Esophagus (tissue), 2 donors: ENCODE measurements around the gene OXT. TPM values are rescaled to one million over a fixed set of nuclear protein-coding genes. Genes with fewer than 3 reads are reported as not detected.
"Not testable (repeated sequence)": the region's sequence is repeated elsewhere in the genome, so short reads cannot be mapped to it uniquely, and the experiment has no call there.

Experiments
- H3K27ac ChIP-seq, 2 donors: one replicate each; pipeline ENCODE4 v1.5.1; 2013; ENCODE audit warnings: low read depth in 2 of 2, mild to moderate bottlenecking in 2 of 2, inconsistent platforms in 1 of 2, low read length in 1 of 2, moderate library complexity in 1 of 2
- H3K27me3 ChIP-seq, 2 donors: one replicate each; pipeline ENCODE4 v1.6.1; 2013; ENCODE audit warnings: low read length in 2 of 2, control low read depth in 1 of 2, mild to moderate bottlenecking in 1 of 2; ENCODE audit not compliant: insufficient read depth in 2 of 2, control insufficient read depth in 1 of 2
- H3K36me3 ChIP-seq, 2 donors: one replicate each; pipeline ENCODE4 v1.6.1; 2013; ENCODE audit warnings: low read length in 1 of 2; ENCODE audit not compliant: control insufficient read depth in 2 of 2, insufficient read depth in 2 of 2
- H3K4me1 ChIP-seq, 2 donors: one replicate each; pipeline ENCODE4 v1.6.1; 2013; ENCODE audit warnings: low read length in 1 of 2; ENCODE audit not compliant: control insufficient read depth in 2 of 2, insufficient read depth in 2 of 2
- H3K4me3 ChIP-seq, 2 donors: one replicate each; pipeline ENCODE4 v1.5.1; 2013; ENCODE audit warnings: low read length in 2 of 2, mild to moderate bottlenecking in 2 of 2, low read depth in 1 of 2, moderate library complexity in 1 of 2
- H3K9me3 ChIP-seq, 2 donors: one replicate each; pipeline ENCODE4 v1.6.1; 2013; ENCODE audit warnings: mild to moderate bottlenecking in 2 of 2, low read depth in 1 of 2, low read length in 1 of 2, moderate library complexity in 1 of 2; ENCODE audit not compliant: control insufficient read depth in 2 of 2, insufficient read depth in 1 of 2
- WGBS, 2 donors: extraction: QIAGEN DNeasy Blood & Tissue Kit; methylation state at CpG; one replicate each; pipeline ENCODE4 v1.1.7; 2013; 5-methylcytosine and 5-hydroxymethylcytosine counted together
- polyA plus RNA-seq, 2 donors: library from polyadenylated mRNA; stranded (reverse); fragments of 200-250 nt; gene quantifications; one replicate each; pipeline ENCODE4 v1.2.3, GENCODE V29; 2013
- donor health status: healthy with polysubstance abuse.
- donor health status: Bipolar disorder and iron deficiency.

Gene OXT
- polyA plus RNA-seq, 2 donors = 0.13 TPM; not detected in 1

- no peaks in the 10 kb centered on the region for H3K27me3 ChIP-seq
- no peaks in the 10 kb centered on the region for H3K9me3 ChIP-seq
- H3K4me3 ChIP-seq = no peak overlapping the region
- H3K4me1 ChIP-seq = peaks cover 0 to 4% of the 10 kb centered on the region in 2 donors
- no peak overlapping the region for H3K27ac ChIP-seq
- peaks cover 0 to 13% of the 10 kb centered on the region in 2 donors for H3K36me3 ChIP-seq
- WGBS, 2 donors = 83 to 84% methylated on average over 14 of the region's 14 CpGs
Measured at GRCh38 chr20:3047486-3048419, 23.7 kb upstream of the OXT start.

GRCh38 chr20:3051385-3052019 lies 19.9 kb upstream of the OXT start:
- H3K4me1 ChIP-seq = no peaks in the 10 kb centered on the region
- H3K9me3 ChIP-seq = no peaks in the 10 kb centered on the region
- 54% methylated on average over 7 of the region's 7 CpGs for WGBS, 2 donors
- no peaks in the 10 kb centered on the region for H3K27me3 ChIP-seq
- no peak overlapping the region for H3K27ac ChIP-seq
- H3K36me3 ChIP-seq = peaks cover 0 to 13% of the 10 kb centered on the region in 2 donors
- no peak overlapping the region for H3K4me3 ChIP-seq

- Histone ChIP-seq H3K4me1 (no peaks in the 10 kb centered on the region), H3K27me3 (no peaks in the 10 kb centered on the region), H3K27ac (no peak overlapping the region), H3K36me3 (no peaks in the 10 kb centered on the region), H3K9me3 (no peaks in the 10 kb centered on the region), H3K4me3 (no peak overlapping the region)
- WGBS, 2 donors = 91 to 94% methylated on average over 3 of the region's 3 CpGs
Measured at GRCh38 chr20:3059489-3059888, 11.9 kb upstream of the OXT start.

DNA sequence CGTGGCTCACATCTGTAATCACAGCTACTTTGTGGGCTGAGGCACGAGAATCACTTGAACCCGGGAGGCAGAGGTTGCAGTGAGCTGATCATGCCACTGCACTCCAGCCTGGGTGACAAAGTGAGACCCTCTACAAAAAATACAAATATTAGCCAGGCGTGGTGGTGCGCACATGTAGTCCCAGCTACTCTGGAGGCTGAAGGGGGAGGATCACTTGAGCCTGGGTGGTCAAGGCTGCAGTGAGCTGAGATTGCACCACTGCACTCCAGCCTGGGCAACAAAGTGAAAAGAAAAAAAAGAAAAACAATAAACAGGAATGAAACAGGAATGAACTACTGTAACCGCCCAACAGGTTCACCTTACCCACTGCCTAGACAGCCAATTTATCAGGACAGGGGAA lies 7.3 kb upstream of the OXT start:
- not testable (repeated sequence) for H3K36me3 ChIP-seq, H3K9me3 ChIP-seq, H3K4me3 ChIP-seq, H3K4me1 ChIP-seq, H3K27me3 ChIP-seq, H3K27ac ChIP-seq
- 76 to 83% methylated on average over 6 of the region's 6 CpGs for WGBS, 2 donors

DNA sequence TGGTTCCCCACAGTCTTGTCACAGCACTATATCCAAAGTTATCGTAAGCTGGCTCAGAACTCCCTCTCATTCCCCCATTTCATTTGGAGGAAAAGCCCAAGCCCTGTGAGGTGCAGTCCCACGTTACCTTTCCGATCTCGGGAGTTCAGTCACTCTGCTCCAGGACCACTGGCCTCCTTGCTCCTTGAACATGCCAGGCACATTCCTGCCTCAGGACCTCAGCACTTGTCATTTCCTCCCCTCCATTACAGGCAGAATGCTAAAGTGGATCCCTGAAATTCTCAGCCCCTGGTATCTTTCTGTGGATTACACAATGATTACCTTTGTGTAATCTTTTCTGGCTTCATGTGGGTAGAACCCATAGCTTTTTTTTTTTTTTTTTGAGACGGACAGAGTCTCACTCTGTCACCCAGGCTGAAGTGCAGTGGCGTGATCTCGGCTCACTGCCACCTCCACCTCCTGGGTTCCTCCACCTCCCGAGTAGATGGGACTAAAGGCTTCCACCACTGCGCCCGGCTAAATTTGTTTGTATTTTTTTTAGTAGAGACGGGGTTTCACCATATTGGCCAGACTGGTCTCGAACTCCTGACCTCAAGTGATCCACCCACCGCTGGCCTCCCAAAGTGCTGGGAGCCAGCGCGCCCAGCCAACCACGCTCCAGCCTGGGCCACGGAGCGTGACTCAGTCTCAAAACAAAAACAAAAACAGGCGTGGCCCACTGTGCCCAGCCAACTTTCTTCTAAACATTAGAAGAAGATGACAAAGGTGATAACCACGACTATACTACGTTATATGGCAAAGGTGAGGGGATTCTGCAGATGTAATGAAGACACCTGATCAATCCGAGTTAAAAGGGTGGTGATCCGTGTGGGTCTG lies 4.0 kb upstream of the OXT start:
- no peaks in the 10 kb centered on the region for H3K27me3 ChIP-seq
- no peaks in the 10 kb centered on the region for H3K36me3 ChIP-seq
- no peak overlapping the region for H3K4me3 ChIP-seq
- peaks cover 0 to 4% of the 10 kb centered on the region in 2 donors for H3K4me1 ChIP-seq
- 77 to 84% methylated on average over 23 of the region's 23 CpGs for WGBS, 2 donors
- no peak overlapping the region for H3K27ac ChIP-seq
- H3K9me3 ChIP-seq = no peaks in the 10 kb centered on the region

GRCh38 chr20:3068075-3068474 lies 3.3 kb upstream of the OXT start:
- Histone ChIP-seq H3K4me1 (peaks cover 0 to 4% of the 10 kb centered on the region in 2 donors), H3K27ac (no peak overlapping the region), H3K9me3 (no peaks in the 10 kb centered on the region), H3K27me3 (no peaks in the 10 kb centered on the region), H3K4me3 (no peak overlapping the region), H3K36me3 (no peaks in the 10 kb centered on the region)
- 56 to 70% methylated on average over 8 of the region's 8 CpGs for WGBS, 2 donors

DNA sequence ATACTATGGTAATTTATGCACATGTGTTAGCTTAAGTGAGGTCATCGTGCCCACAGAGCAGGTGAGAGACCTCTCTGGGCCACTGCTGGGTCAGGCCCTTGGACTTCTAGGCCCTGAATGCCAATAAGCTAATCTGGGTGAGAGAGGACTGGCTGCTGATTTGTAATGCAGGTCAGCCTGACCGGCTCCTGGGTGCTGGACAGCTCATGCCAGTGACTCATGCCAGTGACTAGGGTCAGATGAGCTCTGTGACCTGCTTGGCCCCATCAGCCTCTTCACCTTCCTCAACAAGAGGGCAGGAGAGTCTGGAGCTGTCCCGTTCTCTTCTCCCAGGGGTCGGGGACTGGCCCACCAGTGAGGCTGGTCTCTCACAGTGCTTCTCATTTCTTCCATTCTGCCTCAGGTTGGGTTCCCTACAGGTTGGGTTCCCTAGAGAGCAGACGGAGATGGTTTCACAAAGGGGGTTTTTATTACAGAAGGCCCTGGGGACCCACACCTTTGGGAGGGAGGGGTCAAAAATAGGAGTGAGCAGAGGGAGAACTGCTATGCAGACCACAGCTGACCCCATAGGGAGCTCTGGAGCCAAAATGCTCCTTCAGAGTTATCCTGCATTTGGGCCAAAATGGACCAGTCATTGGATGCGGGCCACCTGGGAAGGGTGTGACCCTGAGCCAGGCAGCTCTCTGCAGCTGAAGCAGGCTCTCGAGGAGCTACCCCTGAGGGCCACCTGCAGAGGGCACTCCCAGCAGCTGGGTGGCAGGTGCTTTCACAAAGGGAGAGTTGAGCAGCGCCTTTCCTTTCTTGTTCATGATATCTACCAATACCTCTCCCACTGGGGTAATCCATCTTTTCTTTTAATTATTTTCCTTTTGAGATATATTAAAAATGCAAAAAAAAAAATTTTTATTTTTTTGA lies 2.2 kb upstream of the OXT start:
- no peak overlapping the region for H3K4me3 ChIP-seq
- peaks cover 0 to 4% of the 10 kb centered on the region in 2 donors for H3K4me1 ChIP-seq
- H3K27ac ChIP-seq = no peak overlapping the region
- H3K9me3 ChIP-seq = no peaks in the 10 kb centered on the region
- 82% methylated on average over 8 of the region's 8 CpGs for WGBS, 2 donors
- H3K27me3 ChIP-seq = no peaks in the 10 kb centered on the region
- no peaks in the 10 kb centered on the region for H3K36me3 ChIP-seq

DNA sequence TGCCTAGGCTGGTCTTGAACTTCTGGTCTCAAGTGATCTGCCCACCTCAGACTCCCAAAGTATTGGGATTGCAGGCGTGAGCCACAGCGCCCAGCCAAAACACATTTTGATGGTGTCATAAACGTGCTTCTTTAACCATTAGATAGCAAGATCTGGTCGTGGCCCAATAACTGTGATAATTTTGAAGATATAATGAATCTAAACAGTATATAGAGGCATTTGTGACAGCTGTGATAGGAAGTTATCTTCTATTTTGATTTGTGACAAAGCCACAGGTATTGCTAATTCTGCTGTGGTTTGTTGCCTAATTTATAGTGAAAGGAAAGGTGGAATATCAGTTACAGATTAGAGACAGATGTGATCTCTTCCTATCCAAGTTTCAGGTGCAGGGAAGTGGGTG lies 695 bp upstream of the OXT start:
- H3K27me3 ChIP-seq = no peaks in the 10 kb centered on the region
- no peaks in the 10 kb centered on the region for H3K36me3 ChIP-seq
- WGBS, 2 donors = 85 to 89% methylated on average over 4 of the region's 4 CpGs
- no peak overlapping the region for H3K27ac ChIP-seq
- peaks cover 0 to 4% of the 10 kb centered on the region in 2 donors for H3K4me1 ChIP-seq
- H3K4me3 ChIP-seq = no peak overlapping the region
- no peaks in the 10 kb centered on the region for H3K9me3 ChIP-seq

- 86 to 87% methylated on average over 15 to 16 of the region's 16 CpGs for WGBS, 2 donors
Measured at GRCh38 chr20:3071266-3071609, 182 bp upstream of the OXT start.

More at GRCh38 chr20:3071266-3071609, 182 bp upstream of the OXT start:
- Histone ChIP-seq H3K4me3 (peak overlapping the region in 1 of 2 donors; percentile 34), H3K27me3 (no peaks in the 10 kb centered on the region), H3K9me3 (no peaks in the 10 kb centered on the region), H3K4me1 (peaks cover 0 to 4% of the 10 kb centered on the region in 2 donors), H3K36me3 (no peaks in the 10 kb centered on the region), H3K27ac (no peak overlapping the region)
